ENCODE measurements around the gene ZSWIM4.

Gene ZSWIM4

GRCh38 chr19:13876834-13877233 is 81.6 kb downstream of the ZSWIM4 start, which contains the start of gene NANOS3:
TSS of gene NANOS3 (plus strand) at chr19:13877134. CDS start at chr19:13877249, 115 bp downstream.
- no peak for DNase-seq

GRCh38 chr19:13877303-13877702 is 82.1 kb downstream of the ZSWIM4 start:
- DNase-seq = no peak

- DNase-seq = peak; percentile 95
Measured at GRCh38 chr19:13880059-13881043, 85.1 kb downstream of the ZSWIM4 start.

GRCh38 chr19:13881251-13881691 is 86.0 kb downstream of the ZSWIM4 start:
- peak; percentile 44 for DNase-seq

All from fibroblast of skin of abdomen (primary cell).